Measurements from ENCODE around the gene SMARCE1. TPM values are rescaled to one million over a fixed set of nuclear protein-coding genes. Genes with fewer than 3 reads are reported as not detected.

The SMARCE1 gene
- total and polyA plus RNA-seq, 9 of the 15 experiments (the other 6 are each of a cell fraction or from before 2014, with no cell fraction given) = 64.1 to 142 (median 114) TPM

DNA sequence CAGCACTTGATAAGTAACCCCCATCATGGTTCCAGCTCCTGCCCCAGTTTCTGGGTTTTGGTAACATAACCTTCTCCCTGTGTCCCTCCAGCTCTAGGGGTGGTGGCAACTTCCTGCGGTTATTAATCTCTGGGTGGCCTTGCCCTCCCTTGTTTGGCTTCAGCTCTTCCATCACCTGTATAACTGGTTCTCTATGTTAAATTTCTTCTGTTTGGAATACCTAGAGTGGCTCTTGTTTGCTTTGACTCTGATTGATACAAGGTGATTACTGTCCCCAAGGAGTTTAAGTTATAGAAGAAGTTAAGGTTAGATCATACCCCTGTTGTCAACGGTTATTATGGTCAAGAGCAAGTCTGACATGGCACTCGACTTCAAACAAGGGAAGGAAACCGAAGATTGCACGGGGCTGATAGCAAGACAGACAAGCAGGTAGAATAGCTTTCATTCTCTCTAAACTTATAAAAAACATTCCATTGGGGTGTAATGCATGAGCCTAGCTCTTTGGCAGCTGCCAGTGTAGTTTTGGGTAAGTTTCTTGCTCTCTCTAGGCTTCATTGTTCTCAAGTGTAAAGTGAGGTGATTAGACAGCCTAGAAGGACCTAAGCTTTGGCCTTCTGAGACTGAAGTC lies 71.4 kb downstream of the SMARCE1 start:
- intact Hi-C loops (cut with micrococcal nuclease) (no loop called here), in situ Hi-C loops (cut with MboI) (no loop called here)
- DNase-seq (ENCODE audit: extremely low read depth in 1 of 4, low spot score in 3 of 4) = no peak
- no peak for ATAC-seq
- POLR2A ChIA-PET = interaction anchor here (0.7 to 1.2 kb wide), 3 partner anchors 19 to 50 kb away, joined by 3 read pairs; no protein-coding TSS in a partner anchor
- FAIRE-seq = no peak
- CTCF ChIA-PET (ENCODE audit: low intra/inter-chr PET ratio) = no interaction called here
- Histone ChIP-seq H3K4me3 (no peak overlapping the region), H3K79me2 (ENCODE audit: control insufficient read depth, insufficient read depth, low read length) (no peaks in the 10 kb centered on the region), H3K27ac (ENCODE audit: extremely low read depth, low read depth, low read length) (no peak overlapping the region), H3K4me2 (ENCODE audit: insufficient read depth, low read length) (no peak overlapping the region), H2AFZ (ENCODE audit: low read depth, low read length) (no peak overlapping the region), H3K9me1 (ENCODE audit: control insufficient read depth, insufficient read depth, low read length) (no peaks in the 10 kb centered on the region), H3K4me1 (replicated peaks in 1 of 2; ENCODE audit: control insufficient read depth in 2 of 2, insufficient read depth in 2 of 2, low read length in 2 of 2) (no peaks in the 10 kb centered on the region), H3K9me3 (replicated peaks; ENCODE audit: control insufficient read depth, insufficient read depth, low read depth, low read length) (no peaks in the 10 kb centered on the region), H3K36me3 (ENCODE audit: control insufficient read depth, insufficient read depth, low read length) (no peaks in the 10 kb centered on the region), H3K9ac (ENCODE audit: insufficient read depth in 1 of 2, low read depth in 2 of 2, low read length in 2 of 2) (no peak overlapping the region), H3K27me3 (ENCODE audit: control insufficient read depth in 2 of 2, insufficient read depth in 2 of 2, low read length in 2 of 2) (no peaks in the 10 kb centered on the region; a peak in 2 of 5 replicates), H4K20me1 (replicated peaks; ENCODE audit: control insufficient read depth, insufficient read depth, low read length) (no peaks in the 10 kb centered on the region)
- BruUV-seq (replicated peaks) = no TSS peak
- 2% methylated on average over 5 of the region's 5 CpGs for WGBS (ENCODE audit: insufficient coverage, low coverage, missing lambda C conversion rate)
- TF ChIP-seq SUPT5H (IDR thresholded peaks at IDR 0.05) (no peak), ERF (CRISPR knock-in tag; IDR thresholded peaks at IDR 0.05) (no peak), HDAC2 (IDR thresholded peaks at IDR 0.05) (no peak), BRF2 (IDR thresholded peaks at IDR 0.05; ENCODE audit: borderline replicate concordance, insufficient read depth, insufficient read length) (no peak), CBFA2T3 (IDR thresholded peaks at IDR 0.05) (no peak), ZMIZ1 (IDR thresholded peaks at IDR 0.05; ENCODE audit: low read depth in 2 of 2, low read length in 2 of 2) (no peak), YY1 (IDR thresholded peaks at IDR 0.05; ENCODE audit: borderline replicate concordance in 1 of 3, control insufficient read depth in 1 of 3, extremely low read depth in 1 of 3, insufficient read depth in 3 of 3, insufficient read length in 1 of 3, insufficient replicate concordance in 2 of 3, low read depth in 1 of 3, low read length in 2 of 3) (no peak)

Other genes with a start within 250 kb of the SMARCE1 start
Only the 7 nearest of the 13 such genes appear.
- 0.18 and 0.24 TPM in 2 replicates for gene TNS4, start 146.2 kb downstream of the SMARCE1 start, total RNA-seq (2014; rRNA removed)
- gene TNS4, start 146.2 kb downstream of the SMARCE1 start, total RNA-seq (2014; rRNA removed; fragmentation: Illumina TruSeq; extraction: Trizol) = 0.06 and 0.11 TPM in 2 replicates
- not detected in 2 replicates for gene TNS4, start 146.2 kb downstream of the SMARCE1 start, total RNA-seq (2015; rRNA removed; fragmentation: Illumina TruSeq; extraction: Trizol)
- gene TNS4, start 146.2 kb downstream of the SMARCE1 start, total RNA-seq (2021) = 0.73 and 0.78 TPM in 2 replicates
- gene TNS4, start 146.2 kb downstream of the SMARCE1 start, polyA plus RNA-seq (2011; rRNA removed) = 0.15 and 0.53 TPM in 2 replicates
- 0.54 and 0.61 TPM in 2 replicates for gene TNS4, start 146.2 kb downstream of the SMARCE1 start, polyA plus RNA-seq (2014; fragmentation: Illumina TruSeq; extraction: Trizol)
- under 1 TPM; 0.04 to 0.07 TPM for gene TNS4, start 146.2 kb downstream of the SMARCE1 start, polyA plus RNA-seq (2014; fragmentation: Nextera tagmentation; extraction: Ambion mirVana)
- gene TNS4, start 146.2 kb downstream of the SMARCE1 start, polyA plus RNA-seq (2014; rRNA removed) = 0.29 and 0.40 TPM in 2 replicates
- 0.14 and 0.33 TPM in 2 replicates for gene CCR7, start 82.3 kb downstream of the SMARCE1 start, total RNA-seq (2014; rRNA removed)
- gene CCR7, start 82.3 kb downstream of the SMARCE1 start, total RNA-seq (2014; rRNA removed; fragmentation: Illumina TruSeq; extraction: Trizol) = 0.13 and 0.22 TPM in 2 replicates
- 0.30 and 0.51 TPM in 2 replicates for gene CCR7, start 82.3 kb downstream of the SMARCE1 start, total RNA-seq (2015; rRNA removed; fragmentation: Illumina TruSeq; extraction: Trizol)
- gene CCR7, start 82.3 kb downstream of the SMARCE1 start, total RNA-seq (2021) = 1.1 and 1.3 TPM in 2 replicates
- 0.46 and 1.4 TPM in 2 replicates for gene CCR7, start 82.3 kb downstream of the SMARCE1 start, polyA plus RNA-seq (2011; rRNA removed)
- gene CCR7, start 82.3 kb downstream of the SMARCE1 start, polyA plus RNA-seq (2014; fragmentation: Illumina TruSeq; extraction: Trizol) = 0.48 and 0.73 TPM in 2 replicates
- gene CCR7, start 82.3 kb downstream of the SMARCE1 start, polyA plus RNA-seq (2014; fragmentation: Nextera tagmentation; extraction: Ambion mirVana) = 1 to 10 TPM in 1 of 2 experiments, under 1 TPM in 1; 0.58 to 1.0 TPM
- gene CCR7, start 82.3 kb downstream of the SMARCE1 start, polyA plus RNA-seq (2014; rRNA removed) = 0.32 and 0.56 TPM in 2 replicates
- not detected in 2 replicates for gene KRT222, start 17.4 kb upstream of the SMARCE1 start, total RNA-seq (2014; rRNA removed)
- not detected in 2 replicates for gene KRT222, start 17.4 kb upstream of the SMARCE1 start, total RNA-seq (2014; rRNA removed; fragmentation: Illumina TruSeq; extraction: Trizol)
- gene KRT222, start 17.4 kb upstream of the SMARCE1 start, total RNA-seq (2015; rRNA removed; fragmentation: Illumina TruSeq; extraction: Trizol) = 0.08 TPM in 1 of 2 replicates, not detected in the other
- gene KRT222, start 17.4 kb upstream of the SMARCE1 start, total RNA-seq (2021) = 0.04 TPM in 1 of 2 replicates, not detected in the other
- not detected in 2 replicates for gene KRT222, start 17.4 kb upstream of the SMARCE1 start, polyA plus RNA-seq (2011; rRNA removed)
- gene KRT222, start 17.4 kb upstream of the SMARCE1 start, polyA plus RNA-seq (2014; fragmentation: Illumina TruSeq; extraction: Trizol) = 0.03 and 0.11 TPM in 2 replicates
- gene KRT222, start 17.4 kb upstream of the SMARCE1 start, polyA plus RNA-seq (2014; fragmentation: Nextera tagmentation; extraction: Ambion mirVana) = under 1 TPM; 0.06 to 0.11 TPM
- gene KRT222, start 17.4 kb upstream of the SMARCE1 start, polyA plus RNA-seq (2014; rRNA removed) = 0.11 TPM in 1 of 2 replicates, not detected in the other
- gene KRT24, start 55.9 kb upstream of the SMARCE1 start, total RNA-seq (2014; rRNA removed) = not detected in 2 replicates
- gene KRT24, start 55.9 kb upstream of the SMARCE1 start, total RNA-seq (2014; rRNA removed; fragmentation: Illumina TruSeq; extraction: Trizol) = not detected in 2 replicates
- not detected in 2 replicates for gene KRT24, start 55.9 kb upstream of the SMARCE1 start, total RNA-seq (2015; rRNA removed; fragmentation: Illumina TruSeq; extraction: Trizol)
- not detected in 2 replicates for gene KRT24, start 55.9 kb upstream of the SMARCE1 start, total RNA-seq (2021)
- not detected in 2 replicates for gene KRT24, start 55.9 kb upstream of the SMARCE1 start, polyA plus RNA-seq (2011; rRNA removed)
- not detected in 2 replicates for gene KRT24, start 55.9 kb upstream of the SMARCE1 start, polyA plus RNA-seq (2014; fragmentation: Illumina TruSeq; extraction: Trizol)
- not detected for gene KRT24, start 55.9 kb upstream of the SMARCE1 start, polyA plus RNA-seq (2014; fragmentation: Nextera tagmentation; extraction: Ambion mirVana)
- gene KRT24, start 55.9 kb upstream of the SMARCE1 start, polyA plus RNA-seq (2014; rRNA removed) = not detected in 2 replicates
- gene KRT25, start 107.5 kb upstream of the SMARCE1 start, total RNA-seq (2014; rRNA removed) = not detected in 2 replicates
- gene KRT25, start 107.5 kb upstream of the SMARCE1 start, total RNA-seq (2014; rRNA removed; fragmentation: Illumina TruSeq; extraction: Trizol) = not detected in 2 replicates
- not detected in 2 replicates for gene KRT25, start 107.5 kb upstream of the SMARCE1 start, total RNA-seq (2015; rRNA removed; fragmentation: Illumina TruSeq; extraction: Trizol)
- gene KRT25, start 107.5 kb upstream of the SMARCE1 start, total RNA-seq (2021) = not detected in 2 replicates
- not detected in 2 replicates for gene KRT25, start 107.5 kb upstream of the SMARCE1 start, polyA plus RNA-seq (2011; rRNA removed)
- gene KRT25, start 107.5 kb upstream of the SMARCE1 start, polyA plus RNA-seq (2014; fragmentation: Illumina TruSeq; extraction: Trizol) = not detected in 2 replicates
- not detected for gene KRT25, start 107.5 kb upstream of the SMARCE1 start, polyA plus RNA-seq (2014; fragmentation: Nextera tagmentation; extraction: Ambion mirVana)
- not detected in 2 replicates for gene KRT25, start 107.5 kb upstream of the SMARCE1 start, polyA plus RNA-seq (2014; rRNA removed)
- not detected in 2 replicates for gene KRT26, start 124.4 kb upstream of the SMARCE1 start, total RNA-seq (2014; rRNA removed)
- gene KRT26, start 124.4 kb upstream of the SMARCE1 start, total RNA-seq (2014; rRNA removed; fragmentation: Illumina TruSeq; extraction: Trizol) = not detected in 2 replicates
- not detected in 2 replicates for gene KRT26, start 124.4 kb upstream of the SMARCE1 start, total RNA-seq (2015; rRNA removed; fragmentation: Illumina TruSeq; extraction: Trizol)
- not detected in 2 replicates for gene KRT26, start 124.4 kb upstream of the SMARCE1 start, total RNA-seq (2021)
- not detected in 2 replicates for gene KRT26, start 124.4 kb upstream of the SMARCE1 start, polyA plus RNA-seq (2011; rRNA removed)
- gene KRT26, start 124.4 kb upstream of the SMARCE1 start, polyA plus RNA-seq (2014; fragmentation: Illumina TruSeq; extraction: Trizol) = not detected in 2 replicates
- not detected for gene KRT26, start 124.4 kb upstream of the SMARCE1 start, polyA plus RNA-seq (2014; fragmentation: Nextera tagmentation; extraction: Ambion mirVana)
- gene KRT26, start 124.4 kb upstream of the SMARCE1 start, polyA plus RNA-seq (2014; rRNA removed) = not detected in 2 replicates
- not detected in 2 replicates for gene KRT27, start 134.7 kb upstream of the SMARCE1 start, total RNA-seq (2014; rRNA removed)
- gene KRT27, start 134.7 kb upstream of the SMARCE1 start, total RNA-seq (2014; rRNA removed; fragmentation: Illumina TruSeq; extraction: Trizol) = not detected in 2 replicates
- gene KRT27, start 134.7 kb upstream of the SMARCE1 start, total RNA-seq (2015; rRNA removed; fragmentation: Illumina TruSeq; extraction: Trizol) = not detected in 2 replicates
- 0.11 TPM in 1 of 2 replicates, not detected in the other for gene KRT27, start 134.7 kb upstream of the SMARCE1 start, total RNA-seq (2021)
- gene KRT27, start 134.7 kb upstream of the SMARCE1 start, polyA plus RNA-seq (2011; rRNA removed) = not detected in 2 replicates
- gene KRT27, start 134.7 kb upstream of the SMARCE1 start, polyA plus RNA-seq (2014; fragmentation: Illumina TruSeq; extraction: Trizol) = not detected in 2 replicates
- under 1 TPM in 1 of 2 experiments, not detected in 1; 0.10 TPM for gene KRT27, start 134.7 kb upstream of the SMARCE1 start, polyA plus RNA-seq (2014; fragmentation: Nextera tagmentation; extraction: Ambion mirVana)
- not detected in 2 replicates for gene KRT27, start 134.7 kb upstream of the SMARCE1 start, polyA plus RNA-seq (2014; rRNA removed)